HG03066 (cell line): ENCODE results near the gene TH.

ENCODE experiments used
- ATAC-seq: cut with Tn5 transposase; IDR thresholded peaks from one replicate; pipeline ENCODE4 v1.9.1; 2021; ENCODE audit warnings: low read depth; ENCODE audit not compliant: unreplicated experiment

TH gene

GRCh38 chr11:2209370-2209801 lies 37.8 kb upstream of the TH start:
- no peak for ATAC-seq

GRCh38 chr11:2208691-2209369 lies 37.2 kb upstream of the TH start:
- ATAC-seq: no peak

DNA sequence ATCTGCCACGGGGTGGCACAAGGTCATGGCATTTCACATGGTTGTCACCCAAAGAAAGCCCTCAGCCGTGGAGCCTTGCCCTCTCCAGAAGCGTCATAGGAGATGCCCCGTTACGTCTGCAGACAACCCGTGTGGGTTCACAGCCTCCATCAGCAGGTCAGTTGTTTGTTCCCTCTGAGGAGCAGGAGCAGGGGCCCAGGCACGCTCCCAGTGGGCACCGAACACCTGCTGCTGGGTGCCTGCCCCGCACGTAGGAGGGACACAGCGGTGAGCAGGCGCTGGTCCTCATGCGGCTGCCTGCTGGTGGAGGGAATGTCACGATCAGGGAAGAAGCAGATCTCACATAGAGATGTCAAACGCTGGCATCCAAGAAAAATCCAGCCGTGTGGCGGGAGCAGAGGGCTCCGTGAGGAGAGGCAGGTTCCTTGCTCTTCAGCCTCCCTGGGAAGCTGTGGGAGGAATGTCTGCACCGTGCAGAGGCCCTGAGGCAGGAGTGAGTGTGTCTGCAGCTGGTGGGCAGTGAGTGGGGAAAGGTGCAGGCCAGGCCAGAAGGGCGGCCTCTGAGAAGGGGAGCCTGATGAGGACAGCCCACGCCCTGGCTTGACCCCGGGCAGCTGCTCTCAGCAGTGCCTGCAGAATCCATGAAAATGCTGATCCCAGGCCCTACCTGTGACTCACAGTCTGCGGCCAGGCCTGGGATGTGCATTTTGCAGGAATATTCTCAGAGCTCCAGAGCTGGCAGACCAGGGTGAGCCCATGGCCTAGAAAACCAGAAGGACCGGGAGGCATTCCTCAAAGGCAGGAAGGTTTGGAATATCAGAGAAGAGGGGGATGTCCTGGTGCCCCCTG lies 36.4 kb upstream of the TH start:
- no peak for ATAC-seq

- no peak for ATAC-seq
These were observed 35.6 kb upstream of the TH start for GRCh38 chr11:2207212-2207611.

DNA sequence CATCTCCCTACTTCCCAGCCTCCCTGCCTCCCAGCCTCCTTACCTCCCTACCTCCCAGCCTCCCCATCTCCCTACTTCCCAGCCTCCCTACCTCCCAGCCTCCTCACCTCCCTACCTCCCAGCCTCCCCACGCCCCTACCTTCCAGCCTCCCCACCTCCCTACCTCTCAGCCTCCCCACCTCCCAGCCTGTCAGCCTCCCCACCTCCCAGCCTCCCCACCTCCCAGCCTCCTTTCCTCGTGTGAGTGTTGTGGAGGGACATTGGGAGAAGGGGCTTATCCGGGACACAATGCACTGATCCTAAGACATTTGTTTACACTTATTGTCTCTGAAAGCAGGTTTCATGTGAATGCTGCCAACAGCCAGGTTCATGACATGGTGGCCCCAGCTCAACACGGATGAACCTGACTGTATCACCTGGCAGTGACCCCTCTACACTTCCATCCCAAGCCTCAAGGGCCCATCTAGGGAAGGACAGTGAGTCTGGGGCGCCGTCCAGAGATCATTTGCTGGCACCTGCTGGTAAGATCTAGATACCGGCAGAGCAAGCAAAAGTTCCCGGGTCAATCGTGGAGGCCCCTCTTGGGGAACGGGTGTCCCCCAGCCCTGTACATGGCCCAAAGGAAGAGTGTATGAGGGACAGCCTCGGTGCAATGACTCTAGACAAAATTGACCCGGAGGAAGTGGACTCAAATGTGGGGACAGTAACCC lies 34.5 kb upstream of the TH start:
- no peak for ATAC-seq

DNA sequence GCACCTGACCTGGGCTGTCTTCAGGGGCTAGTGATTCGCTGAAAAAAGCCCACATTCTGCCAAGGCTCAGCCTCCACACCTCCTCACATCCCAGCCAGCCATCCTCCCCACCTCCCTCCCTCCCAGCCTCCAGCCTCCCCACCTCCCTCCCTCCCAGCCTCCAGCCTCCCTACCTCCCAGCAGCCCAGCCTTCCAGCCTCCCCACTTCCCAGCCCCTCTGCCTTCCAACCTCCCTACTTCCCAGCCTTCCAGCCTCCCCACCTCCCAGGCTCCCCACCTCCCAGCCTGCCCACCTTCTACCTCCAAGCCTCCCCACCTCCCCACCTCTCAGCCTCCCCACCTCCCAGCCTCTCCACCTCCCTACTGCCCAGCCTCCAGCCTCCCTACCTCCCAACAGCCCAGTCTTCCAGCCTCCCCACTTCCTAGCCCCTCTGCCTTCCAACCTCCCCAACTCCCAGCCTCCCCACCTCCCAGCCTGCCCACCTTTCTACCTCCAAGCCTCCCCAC lies 33.7 kb upstream of the TH start:
- no peak for ATAC-seq

GRCh38 chr11:2204361-2205213 lies 33.0 kb upstream of the TH start:
- ATAC-seq: no peak

- no peak for ATAC-seq
These were observed 32.0 kb upstream of the TH start for GRCh38 chr11:2203440-2204259.

- ATAC-seq: no peak
These were observed 31.4 kb upstream of the TH start for GRCh38 chr11:2202900-2203439.

GRCh38 chr11:2202071-2202899 lies 30.7 kb upstream of the TH start:
- ATAC-seq: no peak

GRCh38 chr11:2201542-2201941 lies 29.9 kb upstream of the TH start:
- ATAC-seq: no peak

GRCh38 chr11:2200957-2201519 lies 29.4 kb upstream of the TH start:
- no peak for ATAC-seq

DNA sequence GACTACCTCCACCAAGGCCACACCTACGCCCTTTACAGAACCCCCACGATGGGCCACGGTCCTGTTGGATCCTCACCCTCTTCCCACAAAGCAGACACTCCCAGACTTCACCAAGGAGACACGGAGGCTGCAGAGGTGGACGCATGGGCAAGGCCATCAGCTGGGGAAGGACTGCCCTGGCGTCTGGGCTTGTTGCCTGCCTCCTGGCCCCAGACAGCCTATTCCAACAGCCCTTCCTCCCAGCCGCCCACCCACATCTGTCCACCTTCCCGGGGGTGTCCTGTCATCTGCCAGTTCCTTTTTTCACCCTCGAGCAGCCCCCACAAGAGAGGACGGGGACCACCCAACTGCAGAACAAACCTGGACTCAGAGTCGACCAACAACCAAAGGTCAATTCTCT lies 28.9 kb upstream of the TH start:
- ATAC-seq: no peak

DNA sequence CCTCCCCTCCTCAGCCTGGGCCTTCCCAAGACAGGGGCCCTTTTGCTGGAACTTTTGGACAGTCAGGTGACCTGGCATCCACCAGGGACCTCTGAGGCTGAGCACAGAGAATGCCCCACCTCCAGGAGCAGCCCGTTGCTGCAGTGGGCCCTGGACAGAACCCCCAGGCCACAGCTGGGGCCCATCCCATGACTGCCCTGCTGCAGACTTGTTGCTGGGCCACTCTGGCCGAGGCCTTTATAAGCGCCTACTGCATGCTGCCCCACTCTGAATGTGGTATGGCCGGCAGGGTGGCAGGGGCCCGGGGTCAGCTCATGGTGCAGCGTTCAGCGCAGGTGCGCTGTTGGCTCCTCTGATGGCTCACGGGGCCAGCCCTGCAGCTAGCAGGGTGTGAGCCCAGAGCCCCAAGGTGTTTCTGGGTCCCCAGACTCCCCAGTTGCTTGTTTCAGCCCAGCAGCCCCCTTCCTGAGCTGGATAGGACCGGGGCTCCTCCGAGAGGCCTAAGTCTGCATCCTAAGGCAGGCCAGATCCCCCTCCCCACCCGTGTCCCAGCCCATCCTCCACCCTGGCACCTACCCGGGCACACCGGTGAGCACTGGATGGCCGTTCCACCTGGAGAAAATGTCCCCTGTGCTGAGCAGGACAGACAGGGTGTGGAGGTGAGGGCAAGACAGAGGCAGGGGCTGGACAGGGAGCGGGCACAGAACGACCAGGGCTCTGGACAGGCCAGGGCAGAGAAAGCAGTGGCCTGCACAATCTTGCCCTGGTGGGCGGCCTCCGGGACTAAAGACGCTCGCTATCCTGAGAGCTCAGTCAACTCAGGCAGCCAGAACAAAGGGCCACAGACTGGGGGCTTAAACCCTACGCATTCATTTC lies 28.1 kb upstream of the TH start:
- ATAC-seq: no peak

GRCh38 chr11:2198621-2199365 lies 27.2 kb upstream of the TH start:
- no peak for ATAC-seq

- ATAC-seq: no peak
These were observed 26.3 kb upstream of the TH start for GRCh38 chr11:2197771-2198520.
